Measurements from ENCODE around the gene FGD2. TPM values are rescaled to one million over a fixed set of nuclear protein-coding genes. Genes with fewer than 3 reads are reported as not detected.

Gene FGD2
- total RNA-seq, 1 donor from 2014 or later, result not detected

DNA sequence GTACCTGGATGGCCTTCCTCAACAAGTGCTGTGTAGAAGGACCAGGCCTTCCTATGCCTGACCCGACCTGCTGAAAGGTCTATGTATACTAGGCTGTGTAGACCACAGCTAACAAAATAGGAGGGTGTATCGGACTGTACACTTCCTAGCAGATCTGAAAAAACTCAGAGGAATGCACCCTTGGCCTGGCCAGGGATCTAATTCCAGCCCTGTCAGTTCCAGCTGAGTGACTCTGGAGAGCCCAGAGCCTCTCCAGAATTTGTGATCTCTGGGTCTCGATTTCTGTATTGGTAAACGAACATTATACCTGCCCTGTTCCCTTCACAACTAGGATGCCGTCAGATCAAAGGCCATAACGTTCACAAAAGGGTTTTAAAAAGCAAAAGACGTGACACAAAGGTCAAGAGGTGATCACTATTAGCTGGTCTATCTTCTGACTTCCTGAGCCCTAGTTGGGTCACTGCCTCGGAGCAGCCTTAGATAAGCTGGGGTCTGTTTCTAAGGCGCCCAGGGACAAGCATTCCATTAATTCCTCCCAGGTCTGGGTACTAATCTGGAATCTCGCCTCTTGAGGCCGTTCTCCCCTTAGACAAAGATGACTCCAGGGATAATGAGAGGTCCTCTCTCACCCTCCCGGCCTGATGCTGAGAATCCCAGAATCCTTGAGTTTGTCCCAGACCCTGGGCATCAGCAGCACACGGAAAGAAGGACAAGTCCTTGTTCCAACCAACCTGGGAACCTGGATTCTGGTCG lies 33.4 kb upstream of the FGD2 start:
- H3K36me3 Mint-ChIP-seq (ENCODE audit: unreplicated experiment), result no peaks in the 10 kb centered on the region
- no peak for DNase-seq
- peaks cover 2% of the 10 kb centered on the region for H3K9me3 Mint-ChIP-seq (ENCODE audit: unreplicated experiment)
- TF ChIP-seq, protein P1, sequence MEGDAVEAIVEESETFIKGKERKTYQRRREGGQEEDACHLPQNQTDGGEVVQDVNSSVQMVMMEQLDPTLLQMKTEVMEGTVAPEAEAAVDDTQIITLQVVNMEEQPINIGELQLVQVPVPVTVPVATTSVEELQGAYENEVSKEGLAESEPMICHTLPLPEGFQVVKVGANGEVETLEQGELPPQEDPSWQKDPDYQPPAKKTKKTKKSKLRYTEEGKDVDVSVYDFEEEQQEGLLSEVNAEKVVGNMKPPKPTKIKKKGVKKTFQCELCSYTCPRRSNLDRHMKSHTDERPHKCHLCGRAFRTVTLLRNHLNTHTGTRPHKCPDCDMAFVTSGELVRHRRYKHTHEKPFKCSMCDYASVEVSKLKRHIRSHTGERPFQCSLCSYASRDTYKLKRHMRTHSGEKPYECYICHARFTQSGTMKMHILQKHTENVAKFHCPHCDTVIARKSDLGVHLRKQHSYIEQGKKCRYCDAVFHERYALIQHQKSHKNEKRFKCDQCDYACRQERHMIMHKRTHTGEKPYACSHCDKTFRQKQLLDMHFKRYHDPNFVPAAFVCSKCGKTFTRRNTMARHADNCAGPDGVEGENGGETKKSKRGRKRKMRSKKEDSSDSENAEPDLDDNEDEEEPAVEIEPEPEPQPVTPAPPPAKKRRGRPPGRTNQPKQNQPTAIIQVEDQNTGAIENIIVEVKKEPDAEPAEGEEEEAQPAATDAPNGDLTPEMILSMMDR (IDR thresholded peaks at IDR 0.05; ENCODE audit: partially characterized antibody, unreplicated experiment), result no peak
- H3K27me3 Mint-ChIP-seq (ENCODE audit: unreplicated experiment), result peaks cover 2% of the 10 kb centered on the region
- no peak overlapping the region for H3K27ac Mint-ChIP-seq (ENCODE audit: unreplicated experiment)
- H3K4me1 Mint-ChIP-seq (ENCODE audit: low read depth, unreplicated experiment), result no peaks in the 10 kb centered on the region
- no peak overlapping the region for H3K4me3 Mint-ChIP-seq (ENCODE audit: unreplicated experiment)

DNA sequence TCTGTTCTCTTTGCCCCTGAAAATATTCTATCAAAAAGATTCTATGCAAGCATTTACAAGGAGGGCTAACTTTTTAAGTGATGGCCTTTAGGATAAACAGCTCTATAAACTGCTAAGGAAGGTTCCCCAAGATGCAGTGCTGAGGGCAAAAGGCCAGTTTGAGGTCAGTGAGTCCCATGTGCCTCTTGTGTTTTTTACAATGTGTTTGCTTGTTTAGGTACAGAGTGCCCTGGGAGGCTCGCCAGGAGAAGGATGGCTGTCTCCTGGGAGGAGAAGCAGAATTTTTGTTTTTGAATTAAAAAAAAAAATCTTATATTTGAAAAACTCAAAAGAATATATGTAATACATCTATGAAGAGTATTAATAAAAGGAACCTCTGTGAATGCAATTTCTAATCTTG lies 32.3 kb upstream of the FGD2 start:
- H3K4me1 Mint-ChIP-seq (ENCODE audit: low read depth, unreplicated experiment), result no peaks in the 10 kb centered on the region
- no peak for DNase-seq
- H3K36me3 Mint-ChIP-seq (ENCODE audit: unreplicated experiment), result no peaks in the 10 kb centered on the region
- peaks cover 2% of the 10 kb centered on the region for H3K9me3 Mint-ChIP-seq (ENCODE audit: unreplicated experiment)
- TF ChIP-seq, protein P1 (IDR thresholded peaks at IDR 0.05; ENCODE audit: partially characterized antibody, unreplicated experiment), result no peak
- peaks cover 2% of the 10 kb centered on the region for H3K27me3 Mint-ChIP-seq (ENCODE audit: unreplicated experiment)
- H3K27ac Mint-ChIP-seq (ENCODE audit: unreplicated experiment), result no peak overlapping the region
- no peak overlapping the region for H3K4me3 Mint-ChIP-seq (ENCODE audit: unreplicated experiment)

DNA sequence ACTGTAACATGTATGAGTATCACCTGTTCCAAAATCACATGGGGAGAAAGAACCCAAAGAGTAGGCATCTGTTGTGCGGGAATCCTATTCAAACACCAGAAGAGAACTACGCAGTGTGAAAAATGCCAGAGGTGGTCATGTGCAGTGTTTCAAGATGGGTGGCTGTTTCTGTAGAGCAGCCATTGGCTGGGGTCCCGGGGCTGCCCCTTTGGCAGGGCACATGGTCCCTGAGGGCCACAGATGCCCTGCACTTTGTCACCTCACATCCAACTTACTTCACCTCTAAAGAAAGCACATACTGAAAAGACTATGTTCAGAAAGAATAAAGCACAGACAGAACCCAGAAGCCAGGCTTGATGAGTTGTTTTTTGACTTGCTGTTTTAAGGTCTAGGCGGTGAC lies 31.8 kb upstream of the FGD2 start:
- TF ChIP-seq, protein P1 (IDR thresholded peaks at IDR 0.05; ENCODE audit: partially characterized antibody, unreplicated experiment), result no peak
- Mint-ChIP-seq H3K9me3 (ENCODE audit: unreplicated experiment) (peaks cover 2% of the 10 kb centered on the region), H3K4me3 (ENCODE audit: unreplicated experiment) (no peak overlapping the region), H3K36me3 (ENCODE audit: unreplicated experiment) (no peaks in the 10 kb centered on the region), H3K4me1 (ENCODE audit: low read depth, unreplicated experiment) (no peaks in the 10 kb centered on the region), H3K27ac (ENCODE audit: unreplicated experiment) (no peak overlapping the region), H3K27me3 (ENCODE audit: unreplicated experiment) (peaks cover 2% of the 10 kb centered on the region)
- DNase-seq, result no peak

DNA sequence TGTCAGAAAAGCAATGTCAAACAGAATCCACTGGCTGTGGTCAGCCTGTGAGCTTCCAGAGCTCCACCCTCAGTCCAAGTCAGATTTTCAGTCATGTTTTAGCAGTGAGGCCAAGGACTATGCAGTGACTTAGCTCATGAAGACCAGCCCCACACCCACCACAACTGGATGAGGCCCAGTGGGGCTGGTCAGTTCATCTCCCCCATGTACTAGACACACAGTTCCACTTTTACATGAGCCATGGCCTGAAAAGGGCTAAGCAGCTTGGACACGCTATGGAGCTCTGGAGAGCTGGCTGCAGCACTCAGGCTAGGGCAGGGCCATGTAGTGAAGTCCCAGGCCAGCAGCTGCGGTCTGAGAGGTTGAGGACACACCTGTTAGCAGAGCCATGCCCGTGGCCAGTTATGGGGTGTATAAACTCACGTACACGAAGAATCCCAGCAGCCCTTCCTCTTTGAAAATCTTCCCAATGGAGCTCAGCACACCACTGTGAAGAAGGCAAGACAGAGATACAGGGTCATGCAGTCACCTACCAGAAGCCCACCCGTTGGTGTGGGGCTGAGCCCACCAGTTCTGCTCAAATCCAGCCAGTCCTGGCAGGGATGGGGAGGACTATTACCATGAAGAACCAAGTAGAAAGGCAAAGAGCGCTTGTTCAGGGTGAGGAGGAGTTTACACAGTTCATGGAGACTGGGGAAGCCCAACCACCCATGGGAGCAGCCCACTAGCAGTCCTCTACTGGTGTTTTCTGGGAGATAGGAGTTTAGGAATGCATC lies 30.0 kb upstream of the FGD2 start:
- no peak overlapping the region for H3K4me3 Mint-ChIP-seq (ENCODE audit: unreplicated experiment)
- DNase-seq, result no peak
- peaks cover 1% of the 10 kb centered on the region for H3K9me3 Mint-ChIP-seq (ENCODE audit: unreplicated experiment)
- peaks cover 17% of the 10 kb centered on the region for H3K4me1 Mint-ChIP-seq (ENCODE audit: low read depth, unreplicated experiment)
- H3K36me3 Mint-ChIP-seq (ENCODE audit: unreplicated experiment), result no peaks in the 10 kb centered on the region
- H3K27ac Mint-ChIP-seq (ENCODE audit: unreplicated experiment), result no peak overlapping the region
- TF ChIP-seq, protein P1 (IDR thresholded peaks at IDR 0.05; ENCODE audit: partially characterized antibody, unreplicated experiment), result no peak
- peaks cover 2% of the 10 kb centered on the region for H3K27me3 Mint-ChIP-seq (ENCODE audit: unreplicated experiment)

DNA sequence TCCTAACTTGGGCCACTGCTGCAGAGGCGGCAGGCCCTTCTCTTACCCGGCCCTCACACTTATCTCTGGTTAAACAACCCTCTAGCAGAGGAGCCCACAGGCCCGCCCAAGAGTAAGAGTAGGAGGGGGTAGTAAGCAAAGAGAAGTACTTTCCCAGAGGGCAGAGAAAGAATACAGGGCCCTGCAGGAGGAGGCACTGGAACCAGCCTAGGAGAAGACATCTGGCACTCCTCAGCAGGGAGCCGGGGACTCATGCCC lies 29.5 kb upstream of the FGD2 start:
- peaks cover 2% of the 10 kb centered on the region for H3K27me3 Mint-ChIP-seq (ENCODE audit: unreplicated experiment)
- no peak overlapping the region for H3K27ac Mint-ChIP-seq (ENCODE audit: unreplicated experiment)
- peaks cover 3% of the 10 kb centered on the region for H3K9me3 Mint-ChIP-seq (ENCODE audit: unreplicated experiment)
- no peaks in the 10 kb centered on the region for H3K36me3 Mint-ChIP-seq (ENCODE audit: unreplicated experiment)
- no peak overlapping the region for H3K4me3 Mint-ChIP-seq (ENCODE audit: unreplicated experiment)
- DNase-seq, result no peak
- H3K4me1 Mint-ChIP-seq (ENCODE audit: low read depth, unreplicated experiment), result peaks cover 21% of the 10 kb centered on the region
- TF ChIP-seq, protein P1 (IDR thresholded peaks at IDR 0.05; ENCODE audit: partially characterized antibody, unreplicated experiment), result no peak

All from glutamatergic neuron (in vitro differentiated cells).